Measurements from ENCODE around the gene PRAMEF11. TPM values are rescaled to one million over a fixed set of nuclear protein-coding genes. Genes with fewer than 3 reads are reported as not detected.

Gene PRAMEF11
- total and polyA plus RNA-seq, 2 of the 8 experiments (the other 6 are each of a cell fraction or from before 2014, with no cell fraction given) = not detected

GRCh38 chr1:12775443-12775842 lies 55.8 kb downstream of the PRAMEF11 start (continued):
- no peak for TF ChIP-seq POU5F1 (IDR thresholded peaks at IDR 0.05; ENCODE audit: low read depth, low read length)
- TF ChIP-seq POLR2A (IDR thresholded peaks at IDR 0.05; ENCODE audit: control extremely low read depth in 1 of 2, low read depth in 2 of 2, low read length in 2 of 2) = no peak
- TF ChIP-seq SRF (IDR thresholded peaks at IDR 0.05; ENCODE audit: low read depth, low read length) = no peak
- TF ChIP-seq EGR1 (IDR thresholded peaks at IDR 0.05; ENCODE audit: borderline replicate concordance, low read depth, low read length) = no peak
